ENCODE measurements around the gene TUBG2. TPM values are rescaled to one million over a fixed set of nuclear protein-coding genes. Genes with fewer than 3 reads are reported as not detected.

Gene TUBG2
- total RNA-seq, 1 experiment from 2014 or later = 20.4 TPM

GRCh38 chr17:42708588-42708987 lies 49.5 kb downstream of the TUBG2 start:
- H3K36me3 Mint-ChIP-seq (ENCODE audit: insufficient read depth in 1 of 3, low read depth in 3 of 3) = peaks cover 15 to 84% (median 72%) of the 10 kb centered on the region in 3 experiments; a peak in 6 of 7 replicates
- H3K27ac Mint-ChIP-seq = no peak overlapping the region

More at GRCh38 chr17:42708588-42708987, 49.5 kb downstream of the TUBG2 start:
- DNase-seq = no peak
- Histone ChIP-seq H2BK5ac (ENCODE audit: insufficient read length, low read length) (no peak overlapping the region), H2BK20ac (ENCODE audit: low read depth, low read length, poor library complexity, severe bottlenecking) (no peak overlapping the region), H3K9ac (ENCODE audit: extremely low read depth, insufficient read length, low read length) (no peak overlapping the region), H3K79me2 (ENCODE audit: insufficient read depth, low read length) (no peaks in the 10 kb centered on the region), H3K4me1 (ENCODE audit: insufficient read depth, low read length) (no peaks in the 10 kb centered on the region), H2AFZ (ENCODE audit: low read length) (no peak overlapping the region), H3K4ac (ENCODE audit: low read depth, low read length) (no peak overlapping the region), H4K91ac (ENCODE audit: insufficient read length, low read depth, low read length) (no peak overlapping the region), H2BK15ac (ENCODE audit: low read depth, low read length) (no peak overlapping the region), H2BK120ac (ENCODE audit: low read depth, low read length, poor library complexity, severe bottlenecking) (no peak overlapping the region), H3K79me1 (ENCODE audit: insufficient read depth, low read depth, low read length, poor library complexity, severe bottlenecking) (no peaks in the 10 kb centered on the region), H3K18ac (ENCODE audit: insufficient read length, low read depth, low read length) (no peak overlapping the region), H3T11ph (ENCODE audit: low read length) (no peak overlapping the region), H2AK5ac (ENCODE audit: insufficient read length, low read length) (no peak overlapping the region), H4K20me1 (ENCODE audit: control insufficient read depth, insufficient read depth, insufficient read length) (no peaks in the 10 kb centered on the region), H3K14ac (ENCODE audit: insufficient read depth, low read length) (no peak overlapping the region), H2BK12ac (ENCODE audit: insufficient read length, low read depth, low read length) (no peak overlapping the region), H4K5ac (ENCODE audit: insufficient read length, low read depth, low read length) (no peak overlapping the region), H3K27me3 (ENCODE audit: insufficient read depth, low read length) (no peaks in the 10 kb centered on the region), H3K9me3 (ENCODE audit: control insufficient read depth, low read depth, low read length) (no peaks in the 10 kb centered on the region), H3K23ac (ENCODE audit: insufficient read length, low read depth, low read length) (no peak overlapping the region), H4K8ac (replicated peaks; ENCODE audit: insufficient read length, low read depth, low read length) (no peak overlapping the region), H3K23me2 (ENCODE audit: insufficient read length, low read depth, low read length, poor library complexity, severe bottlenecking) (no peaks in the 10 kb centered on the region), H3K56ac (ENCODE audit: insufficient read length, low read depth, low read length) (no peak overlapping the region), H3K27ac (ENCODE audit: insufficient read length, low read depth, low read length) (no peak overlapping the region), H3K4me2 (ENCODE audit: insufficient read depth, insufficient read length, low read length) (no peak overlapping the region)
- WGBS (ENCODE audit: extremely low coverage, insufficient read length, low lambda C conversion rate) = no CpG with 5 or more reads among the region's 3 CpGs
- no peak for TF ChIP-seq CTCF (conservative IDR thresholded peaks at IDR 0.05)
- no peaks in the 10 kb centered on the region for H3K4me1 Mint-ChIP-seq
- H3K27me3 Mint-ChIP-seq (ENCODE audit: low read depth) = no peaks in the 10 kb centered on the region
- no peak overlapping the region for H3K4me3 Mint-ChIP-seq
- H3K9me3 Mint-ChIP-seq = no peaks in the 10 kb centered on the region

Measured in H9 (cell line).